HCT116 (cell line): ENCODE results near the gene NSMF. TPM values are rescaled to one million over a fixed set of nuclear protein-coding genes. Genes with fewer than 3 reads are reported as not detected.

Experiments
- ATAC-seq: fragments of 200-7000 bp; cut with Tn5 transposase; 2 replicates; pipeline ENCODE4 v1.9.1; 2020; ENCODE audit warnings: mild to moderate bottlenecking, moderate library complexity
- BruUV-seq: library from RNA; stranded (reverse); fragments of 400-500 nt; replicated peaks from 2 replicates; lab custom pipeline; 2021; lab: Mats Ljungman, UMichigan
- CTCF ChIA-PET: fragments of 300-600 bp; sonication (Branson Sonifier 250); formaldehyde crosslinking; loops from one replicate; lab custom pipeline; 2021; ENCODE audit warnings: antibody characterized with exemption; lab: Charles Lee
- POLR2A ChIA-PET: fragments of 300-600, 350-600 bp; sonication (Branson Sonifier 250); formaldehyde crosslinking; loops from one replicate; lab custom pipeline; 2021; ENCODE audit warnings: antibody characterized with exemption; lab: Charles Lee
- RAD21 ChIA-PET, 2 experiments: fragments of 300-600 bp; sonication (Branson Sonifier 250); formaldehyde crosslinking; loops; one replicate each; lab custom pipeline; 2023; ENCODE audit warnings: low total read pairs in 2 of 2; ENCODE audit not compliant: uncharacterized antibody in 2 of 2, unreplicated experiment in 2 of 2, low non-redundant PET in 1 of 2; lab: Charles Lee
- DNase-seq: peaks from one replicate; pipeline ENCODE4 v3.0.0-alpha.2; 2010; ENCODE audit warnings: low read depth, low spot score
- H2AFZ ChIP-seq: fragments of 200-600 bp; shearing (Covaris generic), sonication (generic); 2 replicates; pipeline ENCODE4 v1.6.1; 2017; ENCODE audit warnings: low read depth, mixed run types, mixed read lengths, antibody characterized with exemption, low read length; ENCODE audit not compliant: poor library complexity, severe bottlenecking
- H3K27ac ChIP-seq: 2 replicates; pipeline ENCODE4 v1.5.1; 2012; ENCODE audit warnings: low read depth, low read length
- H3K27me3 ChIP-seq: fragments of 200-600 bp; sonication (generic); 2 replicates; pipeline ENCODE4 v1.6.1; 2016; ENCODE audit warnings: mixed run types, low read length, mixed read lengths; ENCODE audit not compliant: insufficient read depth
- H3K36me3 ChIP-seq, 2 experiments: fragments of 200-500 bp in 1 of 2; fragments of 200-600 bp in 1 of 2; sonication (Bioruptor generic) in 1 of 2; sonication (generic) in 1 of 2; 2 replicates each; pipeline versions ENCODE4 v1.5.1 to v1.6.1; 2014 to 2016; ENCODE audit warnings: low read length in 2 of 2, inconsistent platforms in 1 of 2, mixed read lengths in 1 of 2, mixed run types in 1 of 2; ENCODE audit not compliant: insufficient read depth in 2 of 2, control insufficient read depth in 1 of 2
- H3K4me1 ChIP-seq, 2 experiments: fragments of 200-600 bp in 1 of 2; sonication (generic) in 1 of 2; 2 replicates each; pipeline versions ENCODE4 v1.5.1 to v1.6.1; 2012 to 2017; ENCODE audit warnings: low read length in 2 of 2, inconsistent platforms in 1 of 2, mild to moderate bottlenecking in 1 of 2, mixed read lengths in 1 of 2, mixed run types in 1 of 2, moderate library complexity in 1 of 2; ENCODE audit not compliant: insufficient read depth in 2 of 2, control insufficient read depth in 1 of 2
- H3K4me2 ChIP-seq: fragments of 200-600 bp; sonication (generic); 2 replicates; pipeline ENCODE4 v1.6.1; 2017; ENCODE audit warnings: mixed run types, low read length, mixed read lengths
- H3K4me3 ChIP-seq, 2 experiments: fragments of 200-600 bp in 1 of 2; sonication (generic) in 1 of 2; replicated peaks in 1 of 2; 2 replicates each; pipeline ENCODE4 v1.5.1; 2011 to 2016; ENCODE audit warnings: low read length in 2 of 2, control low read depth in 1 of 2, low read depth in 1 of 2, mild to moderate bottlenecking in 1 of 2, mixed read lengths in 1 of 2, mixed run types in 1 of 2
- H3K79me2 ChIP-seq: fragments of 200-600 bp; sonication (generic); 2 replicates; pipeline ENCODE4 v1.6.1; 2017; ENCODE audit warnings: mild to moderate bottlenecking, mixed run types, low read length, moderate library complexity, mixed read lengths; ENCODE audit not compliant: insufficient read depth
- H3K9ac ChIP-seq: fragments of 200-600 bp; sonication (generic); 2 replicates; pipeline ENCODE4 v1.6.1; 2016; ENCODE audit warnings: low read length, mixed read lengths
- H3K9me2 ChIP-seq: fragments of 200-600 bp; sonication (generic), shearing (Covaris generic); 2 replicates; pipeline ENCODE4 v1.6.1; 2017; ENCODE audit warnings: mixed run types, mild to moderate bottlenecking, moderate library complexity; ENCODE audit not compliant: insufficient read depth
- H3K9me3 ChIP-seq, 2 experiments: fragments of 200-500 bp in 1 of 2; fragments of 200-600 bp in 1 of 2; sonication (Bioruptor generic) in 1 of 2; sonication (generic) in 1 of 2; 2 replicates each; pipeline ENCODE4 v1.6.1; 2014 to 2017; ENCODE audit warnings: low read length in 2 of 2, mixed read lengths in 2 of 2, inconsistent platforms in 1 of 2, low read depth in 1 of 2, mild to moderate bottlenecking in 1 of 2, mixed run types in 1 of 2, moderate library complexity in 1 of 2; ENCODE audit not compliant: control insufficient read depth in 1 of 2, insufficient read depth in 1 of 2
- H4K20me1 ChIP-seq: fragments of 200-600 bp; sonication (generic), shearing (Covaris generic); 2 replicates; pipeline ENCODE4 v1.6.1; 2017; ENCODE audit warnings: mixed run types, mild to moderate bottlenecking, moderate library complexity; ENCODE audit not compliant: insufficient read depth
- CTCF ChIP-seq, 3 experiments: fragments of 200-600 bp in 1 of 3; sonication (generic) in 1 of 3; IDR thresholded peaks in 2 of 3; conservative IDR thresholded peaks in 1 of 3; 2 replicates each; pipeline ENCODE4 v1.5.1; 2012 to 2017; ENCODE audit warnings: low read depth in 2 of 3, low read length in 2 of 3, antibody characterized with exemption in 1 of 3, borderline replicate concordance in 1 of 3, control low read depth in 1 of 3, mild to moderate bottlenecking in 1 of 3, mixed read lengths in 1 of 3, mixed run types in 1 of 3, moderate library complexity in 1 of 3; ENCODE audit not compliant: insufficient read depth in 1 of 3
- RAD21 ChIP-seq: IDR thresholded peaks from 2 replicates; pipeline ENCODE4 v1.6.1; 2012; ENCODE audit warnings: low read depth, mild to moderate bottlenecking
- SIN3A ChIP-seq: IDR thresholded peaks from 2 replicates; pipeline ENCODE4 v1.6.1; 2012; ENCODE audit warnings: low read depth
- YY1 ChIP-seq: IDR thresholded peaks from 2 replicates; pipeline ENCODE4 v1.6.1; 2011; ENCODE audit warnings: low read length, low read depth, moderate library complexity, mild to moderate bottlenecking; ENCODE audit not compliant: insufficient replicate concordance; ENCODE audit errors: extremely low read depth
- ZFX ChIP-seq: fragments of 450-650 bp; IDR thresholded peaks from 2 replicates; pipeline ENCODE4 v1.6.1; 2017
- intact Hi-C: fragments of 100-400 bp; cut with micrococcal nuclease; formaldehyde crosslinking; loops from 2 replicates; pipeline ENCODE4 v1.10.0; 2022
- total RNA-seq: library from RNA; stranded (reverse); gene quantifications from one replicate; pipeline ENCODE4 v1.2.1, GENCODE V29; 2021; ENCODE audit not compliant: unreplicated experiment
- TF ChIP-seq, protein P1 (sequence below): IDR thresholded peaks from 2 replicates; pipeline ENCODE4 v1.6.1; 2011; ENCODE audit warnings: mild to moderate bottlenecking, low read length, moderate library complexity; ENCODE audit not compliant: insufficient replicate concordance; ENCODE audit errors: extremely low read depth

The NSMF gene
- total RNA-seq, 1 experiment from 2014 or later: 81.9 TPM

GRCh38 chr9:137406876-137407589 is 52.1 kb downstream of the NSMF start:
- no peak overlapping the region for H2AFZ ChIP-seq
- BruUV-seq: no TSS peak

More at GRCh38 chr9:137406876-137407589, 52.1 kb downstream of the NSMF start:
- Histone ChIP-seq H3K4me3 (peak overlapping the region; percentile 26 to 51), H4K20me1 (no peaks in the 10 kb centered on the region), H3K27ac (no peak overlapping the region; the same call in 1 of the 2 replicates), H3K4me1 (peaks cover 26 to 50% of the 10 kb centered on the region in 2 experiments), H3K36me3 (no peaks in the 10 kb centered on the region), H3K9me2 (no peaks in the 10 kb centered on the region), H3K4me2 (peak overlapping the region; percentile 82), H3K9ac (peak overlapping the region; percentile 60), H3K27me3 (no peaks in the 10 kb centered on the region), H3K9me3 (no peaks in the 10 kb centered on the region), H3K79me2 (peaks cover 7% of the 10 kb centered on the region; the same call in 1 of the 2 replicates)
- ChIA-PET CTCF (interaction anchor here (1.0 kb wide), 1 partner anchor 17 kb away, joined by 3 read pairs; no protein-coding TSS in a partner anchor), RAD21 (no interaction called here), POLR2A (no interaction called here)
- ATAC-seq (peak; percentile 79), DNase-seq (no peak)
- TF ChIP-seq RAD21 (no peak), ZFX (peak; percentile 59; the same call in 1 of the 2 replicates), SIN3A (no peak), CTCF (IDR thresholded peaks at IDR 0.05 in 2 of 3, conservative IDR thresholded peaks at IDR 0.05 in 1 of 3; ENCODE audit: borderline replicate concordance in 1 of 3, insufficient read depth in 1 of 3, low read depth in 2 of 3, low read length in 2 of 3) (peak in 2 of 3 experiments; percentile 58 to 81; a peak in 4 of 6 replicates), YY1 (no peak)
- TF ChIP-seq, protein P1, sequence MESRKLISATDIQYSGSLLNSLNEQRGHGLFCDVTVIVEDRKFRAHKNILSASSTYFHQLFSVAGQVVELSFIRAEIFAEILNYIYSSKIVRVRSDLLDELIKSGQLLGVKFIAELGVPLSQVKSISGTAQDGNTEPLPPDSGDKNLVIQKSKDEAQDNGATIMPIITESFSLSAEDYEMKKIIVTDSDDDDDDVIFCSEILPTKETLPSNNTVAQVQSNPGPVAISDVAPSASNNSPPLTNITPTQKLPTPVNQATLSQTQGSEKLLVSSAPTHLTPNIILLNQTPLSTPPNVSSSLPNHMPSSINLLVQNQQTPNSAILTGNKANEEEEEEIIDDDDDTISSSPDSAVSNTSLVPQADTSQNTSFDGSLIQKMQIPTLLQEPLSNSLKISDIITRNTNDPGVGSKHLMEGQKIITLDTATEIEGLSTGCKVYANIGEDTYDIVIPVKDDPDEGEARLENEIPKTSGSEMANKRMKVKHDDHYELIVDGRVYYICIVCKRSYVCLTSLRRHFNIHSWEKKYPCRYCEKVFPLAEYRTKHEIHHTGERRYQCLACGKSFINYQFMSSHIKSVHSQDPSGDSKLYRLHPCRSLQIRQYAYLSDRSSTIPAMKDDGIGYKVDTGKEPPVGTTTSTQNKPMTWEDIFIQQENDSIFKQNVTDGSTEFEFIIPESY: no peak
- intact Hi-C loops: loop anchor here (2.0 kb wide), 2 partner anchors 106 to 120 kb away; no protein-coding TSS in a partner anchor
